ENCODE measurements around the gene OCLN. TPM values are rescaled to one million over a fixed set of nuclear protein-coding genes. Genes with fewer than 3 reads are reported as not detected.

OCLN gene
- total RNA-seq, 1 donor from 2014 or later: 0.53 TPM

DNA sequence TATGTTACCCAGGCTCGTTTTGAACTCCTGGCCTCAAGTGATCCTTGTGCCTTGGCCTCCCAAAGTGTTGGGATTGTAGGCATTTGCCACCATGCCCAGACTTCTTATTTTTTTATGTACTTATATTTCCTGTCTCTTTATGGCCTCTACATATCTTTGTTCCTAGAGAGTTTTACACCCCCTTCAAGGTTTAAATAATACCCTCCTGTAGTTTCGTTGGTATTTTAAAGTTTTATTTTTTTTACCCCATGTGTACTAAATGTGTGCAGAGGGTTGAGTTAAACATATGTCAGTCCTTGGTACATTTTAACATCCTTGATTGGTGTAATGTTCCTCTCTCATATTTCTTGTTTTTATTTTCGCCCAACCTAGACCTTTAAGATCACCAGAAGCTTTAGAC, 29.4 kb downstream of the OCLN start:
- TF ChIP-seq, protein P1, sequence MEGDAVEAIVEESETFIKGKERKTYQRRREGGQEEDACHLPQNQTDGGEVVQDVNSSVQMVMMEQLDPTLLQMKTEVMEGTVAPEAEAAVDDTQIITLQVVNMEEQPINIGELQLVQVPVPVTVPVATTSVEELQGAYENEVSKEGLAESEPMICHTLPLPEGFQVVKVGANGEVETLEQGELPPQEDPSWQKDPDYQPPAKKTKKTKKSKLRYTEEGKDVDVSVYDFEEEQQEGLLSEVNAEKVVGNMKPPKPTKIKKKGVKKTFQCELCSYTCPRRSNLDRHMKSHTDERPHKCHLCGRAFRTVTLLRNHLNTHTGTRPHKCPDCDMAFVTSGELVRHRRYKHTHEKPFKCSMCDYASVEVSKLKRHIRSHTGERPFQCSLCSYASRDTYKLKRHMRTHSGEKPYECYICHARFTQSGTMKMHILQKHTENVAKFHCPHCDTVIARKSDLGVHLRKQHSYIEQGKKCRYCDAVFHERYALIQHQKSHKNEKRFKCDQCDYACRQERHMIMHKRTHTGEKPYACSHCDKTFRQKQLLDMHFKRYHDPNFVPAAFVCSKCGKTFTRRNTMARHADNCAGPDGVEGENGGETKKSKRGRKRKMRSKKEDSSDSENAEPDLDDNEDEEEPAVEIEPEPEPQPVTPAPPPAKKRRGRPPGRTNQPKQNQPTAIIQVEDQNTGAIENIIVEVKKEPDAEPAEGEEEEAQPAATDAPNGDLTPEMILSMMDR (IDR thresholded peaks at IDR 0.05): no peak
- no peaks in the 10 kb centered on the region for H3K4me1 ChIP-seq
- intact Hi-C loops (cut with DNase I): no loop called here
- no peaks in the 10 kb centered on the region for H3K36me3 ChIP-seq
- H3K27me3 ChIP-seq: no peaks in the 10 kb centered on the region
- no peak for DNase-seq (ENCODE audit: low spot score in 2 of 2)
- H3K27ac ChIP-seq: no peak overlapping the region
- no peak overlapping the region for H3K4me3 ChIP-seq
- no peaks in the 10 kb centered on the region for H3K9me3 ChIP-seq

DNA sequence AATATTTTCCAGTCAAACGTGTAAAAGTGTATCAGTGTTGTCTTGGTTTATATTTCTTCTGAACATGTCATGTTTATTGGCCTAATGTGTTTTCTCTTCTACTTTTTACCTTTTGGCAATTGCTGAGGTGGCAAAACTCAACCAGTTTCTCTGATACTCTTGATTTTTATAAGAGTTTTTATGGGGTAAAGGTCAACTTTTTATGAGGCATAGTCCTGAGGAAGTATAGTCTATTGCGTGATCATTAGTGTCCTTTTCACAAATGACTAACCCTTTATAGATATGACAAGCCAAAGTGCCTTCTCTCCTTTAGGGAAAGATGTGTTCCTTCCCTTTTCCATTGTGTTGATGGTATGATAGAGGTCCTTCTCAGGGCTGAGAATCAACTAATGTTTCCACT, 32.9 kb downstream of the OCLN start:
- TF ChIP-seq, protein P1 (IDR thresholded peaks at IDR 0.05): no peak
- Histone ChIP-seq H3K9me3 (no peaks in the 10 kb centered on the region), H3K27ac (no peak overlapping the region), H3K36me3 (no peaks in the 10 kb centered on the region), H3K27me3 (no peaks in the 10 kb centered on the region), H3K4me3 (no peak overlapping the region), H3K4me1 (no peaks in the 10 kb centered on the region)
- no peak for DNase-seq (ENCODE audit: low spot score in 2 of 2)
- intact Hi-C loops (cut with DNase I): no loop called here

DNA sequence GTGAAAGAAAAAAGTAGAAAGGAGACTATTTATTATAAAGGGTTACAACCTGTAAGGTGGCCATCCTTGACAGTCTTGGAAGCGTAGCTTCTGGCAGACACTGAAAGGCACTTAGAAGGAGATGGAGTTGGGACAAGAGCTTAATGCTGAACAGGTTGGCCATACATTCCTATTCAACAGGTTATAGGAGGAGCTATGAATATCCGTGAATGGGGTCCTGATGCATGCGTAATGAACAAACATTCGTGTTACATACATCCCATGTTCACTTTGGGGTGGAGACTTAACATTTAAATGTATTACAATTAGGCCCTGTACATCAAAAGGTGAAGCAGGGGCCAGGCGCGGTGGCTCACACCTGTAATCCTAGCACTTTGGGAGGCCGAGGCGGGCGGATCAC, 34.1 kb downstream of the OCLN start:
- intact Hi-C loops (cut with DNase I): no loop called here
- Histone ChIP-seq H3K4me3 (no peak overlapping the region), H3K27ac (no peak overlapping the region), H3K36me3 (no peaks in the 10 kb centered on the region), H3K4me1 (no peaks in the 10 kb centered on the region), H3K27me3 (no peaks in the 10 kb centered on the region), H3K9me3 (no peaks in the 10 kb centered on the region)
- TF ChIP-seq, protein P1 (IDR thresholded peaks at IDR 0.05): no peak
- DNase-seq (ENCODE audit: low spot score in 2 of 2): no peak

DNA sequence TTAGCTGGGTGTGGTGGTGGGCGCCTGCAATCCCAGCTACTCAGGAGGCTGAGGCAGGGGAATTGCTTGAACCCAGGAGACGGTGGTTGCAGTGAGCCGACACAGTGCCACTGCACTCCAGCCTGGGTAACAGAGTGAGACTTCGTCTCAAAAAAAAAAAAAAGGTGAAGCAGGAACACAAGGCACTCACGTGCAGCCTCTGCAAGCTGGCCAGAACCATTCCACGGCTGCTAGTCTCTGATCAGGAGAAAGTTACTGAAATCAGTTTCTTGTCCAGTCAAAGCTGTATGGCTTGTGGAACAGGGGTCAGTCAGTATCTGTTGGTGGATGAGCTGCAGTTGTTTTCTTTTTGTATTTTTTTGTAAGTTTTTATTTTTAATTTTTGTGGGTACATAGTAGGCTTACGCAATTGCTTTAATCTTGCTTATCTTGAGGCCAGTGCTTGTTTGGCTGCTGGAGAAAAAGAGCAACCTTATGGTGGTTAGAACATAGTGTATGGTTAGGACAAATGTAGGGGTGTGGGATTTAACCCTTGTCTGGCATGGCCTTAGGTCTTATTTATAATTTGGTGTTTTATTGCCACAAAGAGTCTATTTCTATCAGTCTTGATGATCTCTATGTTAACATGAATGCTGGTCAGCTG, 34.7 kb downstream of the OCLN start:
- TF ChIP-seq, protein P1 (IDR thresholded peaks at IDR 0.05): no peak
- Histone ChIP-seq H3K4me3 (no peak overlapping the region), H3K27ac (no peak overlapping the region), H3K36me3 (no peaks in the 10 kb centered on the region), H3K9me3 (no peaks in the 10 kb centered on the region), H3K4me1 (no peaks in the 10 kb centered on the region), H3K27me3 (no peaks in the 10 kb centered on the region)
- intact Hi-C loops (cut with DNase I): no loop called here
- no peak for DNase-seq (ENCODE audit: low spot score in 2 of 2)

DNA sequence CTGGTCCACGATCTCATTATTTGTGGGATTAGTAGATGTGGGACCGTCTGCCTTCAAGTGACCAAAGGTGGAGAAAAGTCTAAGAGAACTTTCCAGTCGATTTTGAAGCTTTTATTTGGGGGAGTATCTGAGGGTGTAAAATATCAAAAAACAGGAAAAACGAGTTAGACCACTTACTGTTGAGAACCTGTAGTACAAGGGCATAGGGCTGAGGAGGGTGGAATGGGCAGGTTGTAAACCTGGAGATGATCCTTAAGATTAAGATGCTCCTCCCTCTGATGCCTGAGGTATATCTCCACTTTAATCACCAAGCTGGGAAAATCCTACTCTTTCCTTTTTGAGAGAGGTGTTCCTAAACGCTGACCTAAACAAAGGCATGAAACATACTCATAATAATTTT, 35.4 kb downstream of the OCLN start:
- Histone ChIP-seq H3K4me3 (no peak overlapping the region), H3K36me3 (no peaks in the 10 kb centered on the region), H3K4me1 (no peaks in the 10 kb centered on the region), H3K27me3 (no peaks in the 10 kb centered on the region), H3K9me3 (no peaks in the 10 kb centered on the region), H3K27ac (no peak overlapping the region)
- TF ChIP-seq, protein P1 (IDR thresholded peaks at IDR 0.05): no peak
- intact Hi-C loops (cut with DNase I): no loop called here
- no peak for DNase-seq (ENCODE audit: low spot score in 2 of 2)

DNA sequence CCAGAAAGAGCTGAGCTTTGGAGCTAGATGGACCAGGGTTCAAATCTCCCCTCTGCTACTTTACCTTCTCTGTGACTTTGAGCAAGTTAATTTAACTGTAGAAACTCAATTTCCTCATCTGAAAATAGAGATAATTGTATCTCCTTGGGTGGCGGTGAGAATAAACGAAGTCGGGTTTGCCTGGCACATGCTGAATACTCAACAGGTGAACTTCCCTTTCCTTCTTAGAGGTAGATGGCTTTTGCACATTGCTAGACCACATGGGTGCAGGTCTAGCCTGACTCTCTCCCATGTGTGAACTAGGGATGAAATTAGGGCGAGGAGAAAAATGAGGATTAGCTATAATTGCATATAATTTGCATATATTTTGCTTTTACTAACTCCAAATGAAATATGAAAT, 36.0 kb downstream of the OCLN start:
- intact Hi-C loops (cut with DNase I): no loop called here
- Histone ChIP-seq H3K4me3 (no peak overlapping the region), H3K4me1 (no peaks in the 10 kb centered on the region), H3K27ac (no peak overlapping the region), H3K9me3 (no peaks in the 10 kb centered on the region), H3K27me3 (no peaks in the 10 kb centered on the region), H3K36me3 (no peaks in the 10 kb centered on the region)
- no peak for DNase-seq (ENCODE audit: low spot score in 2 of 2)
- TF ChIP-seq, protein P1 (IDR thresholded peaks at IDR 0.05): no peak

Measured in ascending aorta (tissue), 2 donors.